K562 (cell line): ENCODE results near the gene ACSF3. TPM values are rescaled to one million over a fixed set of nuclear protein-coding genes. Genes with fewer than 3 reads are reported as not detected.

Experiments
- CAMTA2 ChIP-seq: fragments of 250-450 bp; sonication (Bioruptor Pico); conservative IDR thresholded peaks from 2 replicates; pipeline ENCODE4 v1.5.1; 2022
- CREB1 ChIP-seq, 2 experiments: sonication (generic) in 1 of 2; formaldehyde crosslinking in 1 of 2; IDR thresholded peaks; 2 replicates each; pipeline versions ENCODE4 v1.6.1 to v1.8.0; 2012 to 2022; ENCODE audit warnings: inconsistent platforms in 1 of 2, mild to moderate bottlenecking in 1 of 2, missing genetic modification reagents in 1 of 2, moderate library complexity in 1 of 2
- EGR1 ChIP-seq: fragments of 450-650 bp; conservative IDR thresholded peaks from 2 replicates; pipeline ENCODE4 v1.6.1; 2017; ENCODE audit warnings: mild to moderate bottlenecking
- NCOR1 ChIP-seq: fragments of 450-650 bp; IDR thresholded peaks from 2 replicates; pipeline ENCODE4 v1.6.1; 2016; ENCODE audit warnings: mild to moderate bottlenecking, moderate library complexity
- NR2C2 ChIP-seq, 2 experiments: fragments of 200-800 bp in 1 of 2; sonication (Bioruptor generic) in 1 of 2; sonication (generic) in 1 of 2; formaldehyde crosslinking in 1 of 2; IDR thresholded peaks; 2 replicates each; pipeline versions ENCODE4 v1.6.1 to v1.8.0; 2016 to 2022; ENCODE audit warnings: mild to moderate bottlenecking in 1 of 2, missing compliant biosample characterization in 1 of 2, missing genetic modification characterization in 1 of 2, missing genetic modification reagents in 1 of 2
- POLR2AphosphoS5 ChIP-seq: IDR thresholded peaks from 2 replicates; pipeline ENCODE4 v1.6.1; 2011; ENCODE audit warnings: mild to moderate bottlenecking, low read depth, low read length, moderate library complexity; ENCODE audit not compliant: control insufficient read depth, insufficient read depth
- RCOR1 ChIP-seq, 2 experiments: IDR thresholded peaks; 2 replicates each; pipeline ENCODE4 v1.6.1; 2012; ENCODE audit warnings: low read depth in 2 of 2, low read length in 2 of 2, borderline replicate concordance in 1 of 2, improper control_type of control experiment in 1 of 2
- STAT5A ChIP-seq: IDR thresholded peaks from 2 replicates; pipeline ENCODE4 v1.6.1; 2012; ENCODE audit warnings: low read length, inconsistent platforms, borderline replicate concordance
- TOE1 ChIP-seq, 2 experiments: fragments of 450-650 bp in 1 of 2; sonication (generic) in 1 of 2; formaldehyde crosslinking in 1 of 2; IDR thresholded peaks; 2 replicates each; pipeline versions ENCODE4 v1.7.1 to v1.8.0; 2016 to 2022; ENCODE audit warnings: borderline replicate concordance in 2 of 2, mild to moderate bottlenecking in 2 of 2, antibody characterized with exemption in 1 of 2, inconsistent platforms in 1 of 2, low read depth in 1 of 2, missing genetic modification reagents in 1 of 2, moderate library complexity in 1 of 2
- ZBTB7A ChIP-seq: IDR thresholded peaks from 2 replicates; pipeline ENCODE4 v1.6.1; 2011; ENCODE audit warnings: low read depth, mild to moderate bottlenecking, low read length, moderate library complexity, borderline replicate concordance; ENCODE audit not compliant: control insufficient read depth
- ZNF133 ChIP-seq: fragments of 250-450 bp; sonication (Bioruptor Pico); IDR thresholded peaks from 2 replicates; pipeline ENCODE4 v1.4.0; 2020; ENCODE audit warnings: mild to moderate bottlenecking
- ZNF24 ChIP-seq: fragments of 450-650 bp; IDR thresholded peaks from 2 replicates; pipeline ENCODE4 v1.6.1; 2016
- ZNF311 ChIP-seq: fragments of 250-450 bp; sonication (Bioruptor Pico); IDR thresholded peaks from 2 replicates; pipeline ENCODE4 v1.4.0; 2020; ENCODE audit warnings: mild to moderate bottlenecking, moderate library complexity
- ZNF324 ChIP-seq: fragments of 250-450 bp; sonication (Bioruptor Pico); IDR thresholded peaks from 2 replicates; pipeline ENCODE4 v1.4.0; 2020; ENCODE audit warnings: mild to moderate bottlenecking
- ZNF589 ChIP-seq: fragments of 200-800 bp; sonication (Bioruptor generic); IDR thresholded peaks from 2 replicates; pipeline ENCODE4 v1.6.1; 2016; ENCODE audit warnings: low read depth, missing genetic modification characterization, missing compliant biosample characterization
- polyA plus RNA-seq, 8 experiments: library from polyadenylated mRNA; depleted of rRNA in 4 of 8; stranded (reverse) in 5 of 8; unstranded in 3 of 8; fragments of >200 nt; fragmentation: Nextera tagmentation in 2 of 8; fragmentation: Illumina TruSeq in 1 of 8; extraction: Ambion mirVana in 2 of 8; extraction: Trizol in 1 of 8; gene quantifications; 2 replicates each; pipeline versions ENCODE4 v1.2.1 to v1.2.3, GENCODE V29; 2011 to 2014; ENCODE audit warnings: inconsistent platforms in 1 of 8, missing spikeins in 1 of 8
- total RNA-seq, 7 experiments: library from RNA; depleted of rRNA in 6 of 7; stranded (reverse); fragments of >200 nt in 6 of 7; fragmentation: Illumina TruSeq in 2 of 7; extraction: Trizol in 2 of 7; gene quantifications; 2 replicates each; pipeline versions ENCODE4 v1.2.1 to v1.2.3, GENCODE V29; 2011 to 2021; ENCODE audit warnings: low replicate concordance in 1 of 7
- TF ChIP-seq, protein P1 (sequence below), 2 experiments: fragments of 450-650 bp in 1 of 2; sonication (generic) in 1 of 2; formaldehyde crosslinking in 1 of 2; IDR thresholded peaks in 1 of 2; conservative IDR thresholded peaks in 1 of 2; 2 replicates each; pipeline versions ENCODE4 v1.6.1 to v1.8.1; 2016 to 2023; ENCODE audit warnings: mild to moderate bottlenecking in 2 of 2, moderate library complexity in 2 of 2, inconsistent platforms in 1 of 2, missing genetic modification reagents in 1 of 2
- TF ChIP-seq, protein P2 (sequence below): sonication (generic); formaldehyde crosslinking; IDR thresholded peaks from 2 replicates; pipeline ENCODE4 v1.8.0; 2023; ENCODE audit warnings: mild to moderate bottlenecking, missing genetic modification reagents
- TF ChIP-seq, protein P3 (sequence below): fragments of 450-650 bp; IDR thresholded peaks from 2 replicates; pipeline ENCODE4 v1.6.1; 2018; ENCODE audit warnings: mild to moderate bottlenecking, low read depth; ENCODE audit not compliant: partially characterized antibody

Gene ACSF3
- total and polyA plus RNA-seq, 9 of the 15 experiments (the other 6 are each of a cell fraction or from before 2014, with no cell fraction given): 0.77 to 32.8 (median 14.7) TPM

DNA sequence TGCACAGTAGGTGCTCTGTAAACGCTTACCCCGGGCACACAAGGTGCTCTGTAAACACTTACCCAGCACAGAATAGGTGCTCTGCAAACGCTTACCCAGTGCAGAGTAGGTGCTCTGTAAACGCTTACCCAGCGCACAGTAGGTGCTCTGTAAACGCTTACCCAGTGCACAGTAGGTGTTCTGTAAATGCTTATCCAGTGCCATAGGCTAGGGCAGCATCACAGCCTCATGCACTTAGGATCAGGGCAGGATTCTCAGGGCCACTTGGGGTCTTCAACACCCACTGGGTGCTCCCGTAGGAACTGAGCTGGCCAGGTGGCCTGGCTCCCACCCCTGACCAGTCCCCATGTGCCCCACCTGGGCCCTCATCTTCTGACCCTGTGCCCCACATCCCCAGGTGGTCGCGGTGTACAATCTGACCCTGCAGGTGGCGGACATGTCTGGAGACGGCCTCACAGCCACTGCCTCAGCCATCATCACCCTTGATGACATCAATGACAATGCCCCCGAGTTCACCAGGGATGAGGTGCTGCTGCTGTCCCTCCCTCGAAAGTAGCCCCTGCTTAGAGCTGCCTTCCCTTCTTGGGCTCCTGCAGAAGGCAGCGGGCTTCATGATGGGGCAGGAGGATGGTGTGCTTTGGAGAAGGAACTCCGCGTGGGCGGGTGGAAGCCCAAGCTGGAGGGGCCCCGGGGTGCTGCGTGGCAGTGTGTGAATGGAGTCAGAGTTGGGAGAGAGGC lies 93.5 kb downstream of the ACSF3 start (continued):
- TF ChIP-seq TOE1 (IDR thresholded peaks at IDR 0.05; ENCODE audit: borderline replicate concordance): no peak
- 0 out of 2 replicates have a peak, but pooled peaks have one; percentile 58 for TF ChIP-seq TOE1 (CRISPR knock-in tag; IDR thresholded peaks at IDR 0.05; ENCODE audit: borderline replicate concordance, low read depth)
- TF ChIP-seq ZNF589 (CRISPR knock-in tag): no peak
- TF ChIP-seq STAT5A: no peak
- no peak for TF ChIP-seq CAMTA2 (CRISPR knock-in tag)
- no peak for TF ChIP-seq ZNF311 (CRISPR knock-in tag)
- TF ChIP-seq ZNF24: no peak
- TF ChIP-seq, protein P1, sequence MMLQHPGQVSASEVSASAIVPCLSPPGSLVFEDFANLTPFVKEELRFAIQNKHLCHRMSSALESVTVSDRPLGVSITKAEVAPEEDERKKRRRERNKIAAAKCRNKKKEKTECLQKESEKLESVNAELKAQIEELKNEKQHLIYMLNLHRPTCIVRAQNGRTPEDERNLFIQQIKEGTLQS (IDR thresholded peaks at IDR 0.05): no peak
- TF ChIP-seq, protein P1 (CRISPR knock-in tag; conservative IDR thresholded peaks at IDR 0.05): no peak
- TF ChIP-seq, protein P2, sequence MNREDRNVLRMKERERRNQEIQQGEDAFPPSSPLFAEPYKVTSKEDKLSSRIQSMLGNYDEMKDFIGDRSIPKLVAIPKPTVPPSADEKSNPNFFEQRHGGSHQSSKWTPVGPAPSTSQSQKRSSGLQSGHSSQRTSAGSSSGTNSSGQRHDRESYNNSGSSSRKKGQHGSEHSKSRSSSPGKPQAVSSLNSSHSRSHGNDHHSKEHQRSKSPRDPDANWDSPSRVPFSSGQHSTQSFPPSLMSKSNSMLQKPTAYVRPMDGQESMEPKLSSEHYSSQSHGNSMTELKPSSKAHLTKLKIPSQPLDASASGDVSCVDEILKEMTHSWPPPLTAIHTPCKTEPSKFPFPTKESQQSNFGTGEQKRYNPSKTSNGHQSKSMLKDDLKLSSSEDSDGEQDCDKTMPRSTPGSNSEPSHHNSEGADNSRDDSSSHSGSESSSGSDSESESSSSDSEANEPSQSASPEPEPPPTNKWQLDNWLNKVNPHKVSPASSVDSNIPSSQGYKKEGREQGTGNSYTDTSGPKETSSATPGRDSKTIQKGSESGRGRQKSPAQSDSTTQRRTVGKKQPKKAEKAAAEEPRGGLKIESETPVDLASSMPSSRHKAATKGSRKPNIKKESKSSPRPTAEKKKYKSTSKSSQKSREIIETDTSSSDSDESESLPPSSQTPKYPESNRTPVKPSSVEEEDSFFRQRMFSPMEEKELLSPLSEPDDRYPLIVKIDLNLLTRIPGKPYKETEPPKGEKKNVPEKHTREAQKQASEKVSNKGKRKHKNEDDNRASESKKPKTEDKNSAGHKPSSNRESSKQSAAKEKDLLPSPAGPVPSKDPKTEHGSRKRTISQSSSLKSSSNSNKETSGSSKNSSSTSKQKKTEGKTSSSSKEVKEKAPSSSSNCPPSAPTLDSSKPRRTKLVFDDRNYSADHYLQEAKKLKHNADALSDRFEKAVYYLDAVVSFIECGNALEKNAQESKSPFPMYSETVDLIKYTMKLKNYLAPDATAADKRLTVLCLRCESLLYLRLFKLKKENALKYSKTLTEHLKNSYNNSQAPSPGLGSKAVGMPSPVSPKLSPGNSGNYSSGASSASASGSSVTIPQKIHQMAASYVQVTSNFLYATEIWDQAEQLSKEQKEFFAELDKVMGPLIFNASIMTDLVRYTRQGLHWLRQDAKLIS (CRISPR knock-in tag): 0 out of 2 replicates have a peak, but pooled peaks have one; percentile 3
- TF ChIP-seq ZNF324: no peak
- no peak for TF ChIP-seq CREB1 (IDR thresholded peaks at IDR 0.05)
- no peak for TF ChIP-seq CREB1 (CRISPR knock-in tag; IDR thresholded peaks at IDR 0.05)
- TF ChIP-seq POLR2AphosphoS5: no peak
- TF ChIP-seq ZBTB7A: no peak
- 0 out of 4 replicates have a peak, but pooled peaks of 1 of the 2 experiments have one; percentile 7 for TF ChIP-seq RCOR1 (IDR thresholded peaks at IDR 0.05; ENCODE audit: borderline replicate concordance in 1 of 2, low read depth in 2 of 2, low read length in 2 of 2)
- no peak for TF ChIP-seq NCOR1
- no peak for TF ChIP-seq NR2C2 (CRISPR knock-in tag; IDR thresholded peaks at IDR 0.05)
- no peak; the same call in 1 of the 2 replicates for TF ChIP-seq NR2C2 (tag; IDR thresholded peaks at IDR 0.05)
- TF ChIP-seq, protein P3, sequence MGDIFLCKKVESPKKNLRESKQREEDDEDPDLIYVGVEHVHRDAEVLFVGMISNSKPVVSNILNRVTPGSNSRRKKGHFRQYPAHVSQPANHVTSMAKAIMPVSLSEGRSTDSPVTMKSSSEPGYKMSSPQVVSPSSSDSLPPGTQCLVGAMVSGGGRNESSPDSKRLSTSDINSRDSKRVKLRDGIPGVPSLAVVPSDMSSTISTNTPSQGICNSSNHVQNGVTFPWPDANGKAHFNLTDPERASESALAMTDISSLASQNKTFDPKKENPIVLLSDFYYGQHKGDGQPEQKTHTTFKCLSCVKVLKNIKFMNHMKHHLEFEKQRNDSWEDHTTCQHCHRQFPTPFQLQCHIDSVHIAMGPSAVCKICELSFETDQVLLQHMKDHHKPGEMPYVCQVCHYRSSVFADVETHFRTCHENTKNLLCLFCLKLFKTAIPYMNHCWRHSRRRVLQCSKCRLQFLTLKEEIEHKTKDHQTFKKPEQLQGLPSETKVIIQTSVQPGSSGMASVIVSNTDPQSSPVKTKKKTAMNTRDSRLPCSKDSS: peak; percentile 40
- no peak for TF ChIP-seq ZNF133 (CRISPR knock-in tag)
- peak; percentile 81 for TF ChIP-seq EGR1
